HG03097 (cell line): ENCODE results near the gene EHD4.

Experiments used
- ATAC-seq: cut with Tn5 transposase; IDR thresholded peaks from one replicate; pipeline ENCODE4 v1.9.1; 2021; ENCODE audit not compliant: unreplicated experiment, low FRiP score

The EHD4 gene

DNA sequence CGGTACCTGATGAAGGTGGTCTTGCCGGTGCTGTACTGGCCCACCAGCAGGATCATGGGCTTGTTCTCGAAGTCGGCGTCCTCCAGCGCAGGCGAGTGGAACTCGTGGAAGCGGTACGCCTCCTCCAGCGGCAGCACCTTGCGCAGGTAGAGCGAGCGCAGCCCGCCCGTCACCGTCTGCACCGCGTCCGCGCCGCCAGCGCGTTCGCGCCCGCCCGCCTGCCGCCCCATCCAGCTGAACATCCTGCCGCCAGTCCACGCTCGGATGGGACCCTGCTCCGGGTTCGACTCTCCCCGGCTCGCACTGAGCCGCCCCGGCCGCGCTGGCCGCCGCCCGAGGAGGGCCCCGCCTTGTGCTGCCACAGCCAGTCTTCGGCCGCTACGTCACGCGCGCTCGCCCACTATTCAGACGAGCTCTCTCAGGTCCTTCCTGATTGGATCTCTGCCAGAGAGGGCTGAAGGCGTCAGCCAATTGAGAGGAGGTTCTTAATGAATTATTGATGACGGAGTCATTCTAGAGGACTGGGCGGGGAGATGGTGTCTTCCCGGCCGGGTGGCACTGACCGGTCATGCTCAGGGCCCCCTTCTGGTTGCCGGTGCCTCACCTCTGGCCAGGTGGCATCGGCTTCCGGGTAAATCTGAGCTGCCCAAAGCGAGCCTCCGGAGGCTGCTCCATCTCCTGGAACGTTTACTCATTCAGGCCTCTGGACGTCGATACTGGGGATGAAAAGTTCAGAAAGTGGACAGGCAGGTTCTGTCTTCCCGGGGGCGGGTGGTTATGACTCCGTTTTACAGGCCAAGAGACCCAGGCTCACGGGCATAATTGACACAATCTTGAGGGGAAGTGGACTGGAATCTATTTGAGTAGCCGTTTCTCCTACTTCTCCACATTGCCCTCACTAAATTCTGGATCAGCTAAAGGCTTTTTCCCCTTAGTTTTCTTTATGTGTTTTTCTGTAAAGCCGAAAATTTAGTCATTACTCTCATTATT, at the start of gene EHD4:
EHD4 (minus strand) TSS at position 305 of the 990 bp plus-strand sequence; CDS start at position 242, 63 bp downstream.
- peak; percentile 71 for ATAC-seq

DNA sequence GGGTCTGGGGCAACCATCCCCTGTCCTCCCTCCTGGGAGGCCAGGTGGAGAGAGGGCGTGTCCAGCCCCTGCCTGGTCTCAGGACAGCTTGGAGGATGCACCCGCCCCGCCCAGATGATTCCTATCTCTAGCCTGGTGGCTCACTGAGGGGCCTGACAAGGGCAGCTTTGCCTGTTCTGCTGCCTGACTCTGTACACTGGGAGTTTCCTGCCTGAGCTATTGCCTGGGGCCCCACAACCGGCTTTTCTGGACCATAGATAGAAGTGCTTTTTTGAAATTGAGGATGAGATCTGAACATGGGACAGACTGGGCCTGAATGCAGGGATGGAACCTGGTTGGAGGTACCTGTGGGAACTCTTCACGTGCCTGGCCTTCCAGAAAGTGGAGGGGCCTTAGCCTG, 49.2 kb upstream of the EHD4 start:
- no peak for ATAC-seq

DNA sequence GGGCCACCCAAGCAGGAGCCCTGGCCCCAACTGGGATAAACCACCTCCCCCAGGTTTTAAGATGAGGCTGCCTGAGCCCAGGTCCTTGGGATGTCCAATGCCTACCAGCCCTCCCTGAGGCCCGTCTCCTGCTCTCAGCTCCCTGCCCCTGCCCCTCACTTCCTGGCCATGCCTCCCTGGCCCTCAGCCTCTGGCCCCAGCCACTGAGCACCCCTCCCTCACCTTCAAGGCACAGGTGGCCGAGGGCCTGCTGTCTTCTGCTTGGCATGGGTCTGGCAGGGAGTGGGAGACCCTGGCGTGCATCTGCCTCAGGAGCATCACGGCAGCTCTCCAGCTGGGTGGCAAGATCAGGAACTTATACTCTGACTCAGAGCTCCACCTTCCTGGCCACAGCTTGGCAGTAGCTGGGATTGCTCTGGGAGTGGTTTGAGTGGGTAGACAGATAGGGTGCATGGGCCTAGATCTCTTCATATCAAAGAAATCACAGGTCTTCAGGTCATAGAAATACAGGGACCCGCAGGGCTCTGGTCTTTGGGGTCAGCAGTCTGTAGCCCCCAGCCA, 48.4 kb upstream of the EHD4 start, which contains the start of gene PLA2G4E:
PLA2G4E (minus strand) TSS at position 330 of the 561 bp plus-strand sequence; CDS start at position 318, 12 bp downstream.
- no peak for ATAC-seq

DNA sequence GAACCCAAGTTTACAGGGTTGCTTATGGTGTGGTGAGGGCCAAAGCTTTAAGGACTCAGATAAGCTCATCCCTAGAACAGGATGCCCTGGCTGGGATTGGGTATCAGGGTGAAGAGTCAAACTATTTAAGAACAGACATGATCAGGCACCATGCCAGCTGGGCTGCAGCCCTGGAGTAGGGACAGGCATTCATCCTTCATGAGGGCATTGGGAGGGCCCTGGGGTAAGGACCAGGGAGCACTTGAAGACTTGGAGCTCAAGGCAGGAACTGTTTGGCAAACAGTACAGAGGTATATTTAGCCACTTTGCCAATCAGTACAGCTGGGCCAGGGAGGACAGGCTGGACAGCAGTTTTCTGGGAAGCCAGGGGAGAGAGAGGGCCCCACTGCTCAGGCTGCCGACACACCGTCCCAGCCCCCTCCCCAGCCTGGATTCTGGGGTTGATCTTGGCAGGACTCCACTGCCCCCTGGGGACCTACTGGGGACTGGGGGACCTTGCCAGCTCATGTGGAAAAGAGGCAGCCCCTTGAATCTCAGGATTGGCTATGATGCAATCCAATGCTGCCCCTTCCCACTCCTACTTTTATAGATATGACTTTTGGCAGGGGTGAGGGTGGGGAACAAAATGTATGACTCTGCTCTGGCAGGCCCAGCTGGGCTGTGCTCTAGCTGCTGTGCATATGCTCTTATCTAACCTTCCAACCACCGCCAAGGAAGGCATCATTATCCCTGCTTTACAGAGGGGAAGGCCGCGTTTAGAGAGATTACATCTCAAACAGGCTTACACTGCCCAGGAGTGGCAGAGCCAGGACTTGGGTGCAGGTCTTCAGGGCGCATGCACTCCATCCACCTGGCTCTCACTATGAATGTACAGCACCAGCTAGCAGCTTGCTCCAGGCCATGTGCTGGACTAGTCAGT, 46.2 kb upstream of the EHD4 start:
- no peak for ATAC-seq

DNA sequence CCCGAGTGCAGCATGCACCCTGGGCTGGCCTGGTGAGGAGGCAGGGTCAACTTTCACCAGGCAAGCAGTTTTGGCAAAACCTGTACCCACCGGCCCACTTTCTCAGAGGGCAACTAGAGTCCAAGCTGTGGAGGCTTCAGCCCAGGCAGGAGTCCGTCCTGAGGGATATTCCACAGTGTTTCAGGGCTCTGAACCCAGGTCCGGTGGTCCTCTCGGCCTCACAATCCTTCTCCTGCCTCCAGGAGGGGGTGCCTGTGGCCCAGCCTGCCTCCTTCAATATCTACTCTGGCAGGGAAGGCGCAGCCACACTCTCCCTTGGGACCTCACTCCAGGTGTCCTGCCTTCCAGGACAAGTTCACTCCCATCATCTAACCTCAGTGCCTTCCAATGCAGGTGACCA, 44.6 kb upstream of the EHD4 start:
- no peak for ATAC-seq

DNA sequence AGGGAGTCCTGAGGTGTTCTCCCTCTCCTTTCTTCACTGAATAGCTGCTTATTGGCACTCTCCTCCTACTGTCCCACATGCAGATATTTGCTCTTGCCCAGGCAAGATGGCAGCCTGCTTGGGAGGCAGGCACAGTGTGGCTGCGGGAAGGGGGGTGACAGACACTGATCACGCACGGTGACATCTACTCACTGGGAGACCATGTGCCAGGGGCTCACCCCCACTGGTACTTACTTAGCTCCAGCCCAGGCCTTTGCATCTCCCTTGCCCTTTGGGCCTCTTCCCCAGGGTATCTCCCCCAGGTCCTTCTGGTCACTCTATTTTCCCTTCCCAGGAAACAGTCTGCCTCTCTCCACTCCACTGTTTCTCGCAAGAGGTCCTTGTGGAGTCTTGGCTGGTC, 42.0 kb upstream of the EHD4 start:
- ATAC-seq: no peak

DNA sequence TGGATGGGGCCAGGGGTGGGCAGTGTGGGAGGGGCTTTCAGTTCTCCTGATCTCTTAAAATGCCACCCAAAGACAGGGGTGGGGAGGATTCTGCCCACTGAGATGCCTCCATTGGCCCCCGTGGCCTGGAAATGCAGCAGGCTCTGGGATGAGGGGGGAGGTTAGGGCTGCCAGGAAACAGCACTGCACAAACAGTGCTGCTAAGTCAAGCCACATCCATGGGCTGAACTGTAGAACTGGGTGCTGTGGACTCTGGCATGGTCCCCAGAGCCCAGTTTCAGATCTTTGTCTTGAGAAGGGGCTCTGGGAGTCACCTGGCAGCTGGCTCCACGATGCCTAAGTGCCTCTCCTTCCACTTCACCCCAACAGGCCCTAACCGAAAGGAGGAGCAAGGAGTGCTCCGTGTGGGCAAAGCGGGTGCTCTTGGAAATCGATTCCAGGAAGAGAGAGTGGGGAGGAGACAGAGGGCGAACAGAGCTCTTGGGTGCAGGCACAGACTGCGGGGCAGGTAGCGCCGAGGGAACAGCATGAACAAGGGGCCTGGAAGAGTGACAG, 40.6 kb upstream of the EHD4 start:
- ATAC-seq: no peak

DNA sequence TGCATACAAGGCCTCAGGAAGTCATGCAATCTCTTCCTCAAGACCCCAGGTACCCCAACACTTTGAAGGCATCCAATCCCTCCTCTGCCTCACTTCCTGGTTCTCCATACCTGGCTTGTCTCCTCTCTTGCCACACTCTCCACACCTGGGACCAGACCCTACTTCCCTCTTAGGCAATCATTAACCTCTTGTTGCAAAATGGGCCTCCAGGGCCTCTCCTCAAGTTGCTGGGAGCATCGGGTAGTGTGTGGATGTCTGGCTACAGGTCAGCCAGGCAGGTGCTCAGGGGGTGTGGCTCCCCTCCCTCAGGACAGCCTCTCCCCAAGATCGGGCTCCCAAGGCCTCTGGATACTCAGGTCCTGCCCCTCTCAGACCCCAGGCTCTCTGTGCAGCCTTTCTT, 39.9 kb upstream of the EHD4 start:
- ATAC-seq: no peak

DNA sequence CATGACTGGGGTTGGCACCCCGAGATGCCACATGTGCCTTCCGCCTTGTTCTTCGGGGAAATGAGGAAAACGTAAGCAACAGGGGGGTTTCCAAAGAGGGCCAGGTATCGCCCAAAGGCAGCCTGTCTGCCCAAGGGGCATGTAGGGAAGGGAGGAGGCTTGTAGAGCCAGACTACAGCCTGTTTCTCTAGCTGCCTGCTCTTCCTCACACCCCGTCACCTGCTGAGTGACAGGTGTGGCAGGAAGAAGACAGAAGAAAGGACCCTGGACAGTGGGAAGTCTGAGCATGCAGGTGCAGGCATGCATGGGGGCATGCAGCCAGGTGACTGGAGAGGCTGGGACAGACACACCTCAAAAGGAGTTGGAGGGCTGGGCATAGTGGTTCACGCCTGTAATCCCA, 38.7 kb upstream of the EHD4 start:
- no peak for ATAC-seq

DNA sequence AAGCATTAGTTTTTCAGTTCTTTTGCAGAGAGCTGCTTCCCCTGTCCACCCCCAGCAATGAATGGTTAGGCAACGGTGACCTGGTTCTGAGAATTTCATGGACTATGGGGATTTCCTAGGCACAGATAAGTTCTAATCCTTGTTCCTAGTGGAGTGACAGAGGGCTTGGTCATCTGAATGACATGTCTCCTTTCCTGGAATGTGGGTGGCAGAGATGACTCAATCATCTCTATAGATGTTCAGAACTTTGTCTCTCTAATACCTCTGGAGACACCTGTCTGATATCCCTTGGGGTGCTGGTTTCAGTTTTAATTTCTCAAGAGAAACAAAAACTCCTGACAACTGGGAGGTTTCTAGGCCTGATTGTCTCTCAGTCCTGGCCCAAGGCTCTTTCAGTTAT, 38.1 kb upstream of the EHD4 start:
- ATAC-seq: peak; percentile 64

DNA sequence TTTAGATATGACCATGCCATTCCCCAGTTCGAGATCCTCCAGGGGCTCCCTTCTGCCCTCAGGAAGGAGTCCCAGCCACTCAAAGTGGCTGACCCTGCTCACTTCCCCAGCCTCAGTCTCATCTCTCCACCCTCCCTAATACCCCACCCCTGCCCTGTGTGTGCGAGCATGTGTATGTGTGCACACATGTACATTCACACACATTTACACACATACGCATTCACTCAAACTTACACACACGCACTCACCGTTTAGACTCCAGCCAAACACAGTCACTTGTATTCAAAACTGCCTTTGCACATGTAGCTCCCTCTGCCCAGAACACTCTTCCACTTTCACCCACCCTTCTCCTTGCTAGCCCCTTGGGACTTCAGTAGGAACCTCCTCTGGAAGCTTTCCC, 37.1 kb upstream of the EHD4 start:
- no peak for ATAC-seq

DNA sequence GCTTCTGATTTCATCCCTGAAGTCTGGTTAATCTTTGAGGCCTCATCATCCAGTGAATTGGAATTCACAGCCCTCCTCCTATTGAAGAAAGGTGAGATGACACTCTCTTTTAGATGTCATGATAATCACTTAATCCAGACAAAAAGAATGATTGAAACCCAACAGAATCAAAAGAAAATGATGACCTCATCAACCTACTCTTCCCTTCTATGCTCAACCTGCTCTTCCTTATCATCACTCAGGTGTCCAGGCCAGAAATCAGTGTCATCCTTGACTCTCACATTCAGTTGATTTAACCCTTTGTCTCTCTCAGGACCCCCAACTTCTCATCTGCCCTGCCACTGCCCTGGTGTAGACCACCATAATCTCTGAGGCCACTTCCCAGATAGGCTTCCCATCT, 36.7 kb upstream of the EHD4 start:
- no peak for ATAC-seq

DNA sequence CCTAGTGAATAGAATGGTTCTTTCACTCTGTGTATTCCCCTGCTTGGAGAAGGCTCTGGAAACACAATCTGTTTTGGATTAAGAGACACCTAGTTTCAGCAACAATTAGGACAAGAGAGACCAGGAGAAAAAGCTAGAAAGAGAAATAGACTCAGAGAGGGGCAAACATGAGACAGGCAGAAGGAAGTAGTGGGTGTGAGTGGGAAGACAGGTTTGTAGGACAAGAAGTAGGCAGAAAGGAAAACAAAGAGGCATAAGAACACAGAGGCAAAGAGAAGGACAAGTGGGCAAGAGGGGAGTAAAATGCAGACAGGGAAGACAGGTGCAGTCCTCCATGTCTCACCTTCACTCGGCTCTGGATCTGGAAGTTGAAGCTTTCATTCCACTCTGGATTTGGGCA, 35.0 kb upstream of the EHD4 start:
- ATAC-seq: no peak

DNA sequence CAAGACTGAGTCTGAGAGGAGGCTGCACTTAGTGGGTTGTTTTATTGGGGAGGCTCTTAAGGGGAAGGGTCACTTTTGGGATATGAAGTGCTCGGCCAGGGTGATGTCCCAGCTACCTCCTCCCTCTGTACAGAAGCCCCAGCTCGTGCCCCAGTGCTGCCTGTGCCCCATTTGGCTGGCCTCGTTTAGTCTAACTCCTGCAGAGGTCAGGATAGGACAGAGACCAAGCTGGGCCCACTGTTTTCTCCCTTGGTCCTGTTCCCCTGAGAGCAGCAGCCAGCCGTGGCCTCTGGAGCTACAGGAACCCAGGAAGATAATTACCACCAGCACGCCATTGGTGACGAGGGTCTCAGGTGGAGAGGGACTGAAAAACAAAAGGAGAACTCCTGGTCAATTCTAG, 30.0 kb upstream of the EHD4 start:
- no peak for ATAC-seq

DNA sequence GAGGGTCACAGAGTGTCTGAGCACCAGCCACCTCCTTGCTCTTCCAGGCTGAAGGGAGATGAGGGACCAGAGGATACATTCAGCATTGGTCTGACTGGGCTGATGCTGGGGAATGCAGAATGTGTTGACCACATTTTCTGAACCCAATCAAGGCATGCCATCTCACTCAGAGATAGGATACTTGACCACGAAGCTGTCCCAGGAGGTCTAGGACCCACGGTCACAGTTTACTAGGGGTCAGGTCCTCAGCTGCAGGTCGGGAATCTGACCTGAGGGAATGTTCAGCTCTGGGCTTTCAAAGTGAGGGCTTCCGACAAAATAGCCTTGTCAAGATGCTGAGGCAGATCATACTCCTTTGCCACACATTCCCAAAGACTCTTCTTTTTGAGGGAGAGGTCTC, 28.9 kb upstream of the EHD4 start:
- ATAC-seq: no peak

DNA sequence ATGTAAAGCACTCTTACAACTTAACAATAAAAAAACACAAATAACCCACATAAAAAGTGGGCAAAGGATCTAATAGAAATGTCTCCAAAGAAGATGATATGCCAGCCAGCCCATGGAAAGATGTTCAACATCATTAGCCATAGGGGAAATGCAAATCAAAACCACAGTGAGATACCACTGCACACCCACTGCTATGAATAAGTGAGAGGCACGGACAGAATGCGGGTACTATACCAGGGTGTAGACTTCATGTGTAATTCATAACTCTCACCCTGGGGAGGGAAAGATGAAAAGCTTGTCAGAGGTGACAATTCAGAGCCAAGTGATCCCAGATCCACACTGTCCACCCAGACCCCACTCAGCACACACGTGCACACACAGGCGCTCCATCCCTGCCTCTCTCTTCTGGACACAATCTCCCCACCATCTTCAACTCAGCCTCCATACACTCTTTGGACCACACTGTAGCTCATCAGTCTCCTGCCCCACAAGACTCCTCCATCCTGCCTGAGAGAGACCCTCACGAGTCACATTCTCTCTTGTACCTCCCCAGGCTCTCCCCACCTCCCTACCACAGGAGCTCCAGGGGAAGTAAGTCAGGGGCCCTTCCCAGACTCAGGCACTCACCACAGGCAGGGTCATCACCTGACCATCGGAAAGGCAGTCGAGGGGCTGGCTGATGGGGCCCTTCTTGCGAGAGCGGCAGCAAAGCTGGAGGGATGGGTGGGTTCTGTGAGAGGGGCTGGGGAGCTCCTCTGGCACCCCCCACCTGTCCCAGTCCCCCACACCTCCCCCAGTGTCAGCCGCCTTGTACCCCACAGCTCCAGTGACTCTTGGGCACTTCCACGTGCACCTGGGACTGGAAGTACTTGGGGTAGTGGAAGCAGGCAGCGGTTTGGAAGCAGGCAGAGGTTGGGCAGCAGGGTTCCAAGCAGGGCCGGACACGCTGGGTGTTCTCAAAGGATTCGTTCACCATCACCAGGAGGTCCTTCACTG, 27.2 kb upstream of the EHD4 start:
- no peak for ATAC-seq

DNA sequence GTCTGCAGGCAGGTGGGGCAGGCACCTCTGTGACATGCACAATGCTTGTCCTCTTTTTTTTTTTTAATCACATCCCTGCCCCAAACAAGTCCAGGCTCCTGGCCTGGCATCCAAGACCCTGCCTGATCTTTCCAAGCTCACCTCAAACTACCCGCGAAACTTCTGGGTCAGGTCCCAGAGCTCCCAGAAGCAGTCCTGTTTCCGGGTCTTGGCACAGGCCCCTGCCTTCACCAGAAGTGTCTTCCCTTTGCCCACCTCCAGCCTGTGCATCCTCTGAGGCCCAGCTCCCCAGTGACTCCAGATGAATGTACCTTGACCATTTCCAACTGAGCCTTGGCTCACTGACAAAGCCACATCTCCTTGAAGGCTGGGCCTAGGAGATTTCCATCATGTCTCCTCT, 25.5 kb upstream of the EHD4 start:
- ATAC-seq: no peak

DNA sequence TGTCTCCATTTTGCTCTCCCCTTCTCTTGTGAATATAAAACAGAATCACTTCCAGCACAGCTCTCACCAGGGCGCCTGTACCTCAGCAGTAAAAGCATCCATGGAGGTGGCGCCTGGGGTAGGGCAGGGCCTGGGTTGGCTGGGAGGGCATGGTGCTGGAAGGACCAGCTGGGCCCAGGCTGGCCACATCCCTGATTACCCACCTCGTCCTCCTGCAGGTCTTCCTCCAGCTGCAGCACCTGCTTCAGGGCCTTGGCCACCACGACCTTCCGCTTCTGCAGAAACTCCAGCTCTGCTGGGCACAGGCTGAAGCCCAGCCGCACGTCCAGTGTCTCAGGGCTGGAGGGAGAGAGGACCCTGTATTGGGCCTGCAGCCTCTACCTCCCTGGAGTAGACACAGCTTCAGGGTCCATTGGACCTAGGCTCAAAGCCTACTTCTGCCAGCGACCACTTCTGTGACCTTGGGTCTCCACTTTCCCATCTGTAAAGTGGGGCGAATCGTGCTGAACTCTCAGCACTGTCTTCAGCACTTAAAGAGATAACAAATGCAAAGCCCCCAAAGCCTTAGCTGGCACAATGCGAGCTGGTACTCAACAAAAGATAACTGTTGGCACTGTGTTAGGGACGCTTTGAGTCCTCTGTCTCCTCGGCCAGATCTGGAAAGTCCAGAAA, 24.7 kb upstream of the EHD4 start:
- ATAC-seq: no peak

DNA sequence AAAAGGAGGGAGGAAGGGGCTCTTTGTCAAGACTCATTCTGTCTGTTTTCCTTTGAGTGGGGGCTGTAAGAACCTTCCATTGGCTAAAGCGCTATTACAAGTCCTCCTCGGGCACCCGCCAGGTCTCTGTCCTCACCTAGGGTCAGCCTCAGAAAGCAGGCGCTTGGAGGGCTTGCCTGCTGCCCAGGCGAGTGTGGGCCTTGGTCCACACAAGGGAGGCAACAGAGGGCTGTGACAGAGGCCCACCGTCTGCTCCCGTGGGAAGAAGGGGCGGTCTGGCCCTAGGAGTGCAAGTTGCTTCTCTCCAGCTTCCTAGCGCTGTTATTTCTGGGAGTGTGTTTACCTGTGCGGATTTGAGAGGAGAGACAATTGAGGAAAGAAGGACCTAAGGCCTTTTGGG, 24.0 kb upstream of the EHD4 start:
- ATAC-seq: no peak
